GM11168 (cell line): ENCODE measurements around the gene ZC3H11A.
"Not testable (repeated sequence)": the region's sequence is repeated elsewhere in the genome, so short reads cannot be mapped to it uniquely, and the experiment has no call there.

Experiments used
- in situ Hi-C: fragments of 300-500 bp; cut with MboI; formaldehyde crosslinking; loops from one replicate; pipeline ENCODE4 v1.12.0; 2022; ENCODE audit warnings: low sequenced_read_pairs; ENCODE audit not compliant: unreplicated experiment

The ZC3H11A gene

DNA sequence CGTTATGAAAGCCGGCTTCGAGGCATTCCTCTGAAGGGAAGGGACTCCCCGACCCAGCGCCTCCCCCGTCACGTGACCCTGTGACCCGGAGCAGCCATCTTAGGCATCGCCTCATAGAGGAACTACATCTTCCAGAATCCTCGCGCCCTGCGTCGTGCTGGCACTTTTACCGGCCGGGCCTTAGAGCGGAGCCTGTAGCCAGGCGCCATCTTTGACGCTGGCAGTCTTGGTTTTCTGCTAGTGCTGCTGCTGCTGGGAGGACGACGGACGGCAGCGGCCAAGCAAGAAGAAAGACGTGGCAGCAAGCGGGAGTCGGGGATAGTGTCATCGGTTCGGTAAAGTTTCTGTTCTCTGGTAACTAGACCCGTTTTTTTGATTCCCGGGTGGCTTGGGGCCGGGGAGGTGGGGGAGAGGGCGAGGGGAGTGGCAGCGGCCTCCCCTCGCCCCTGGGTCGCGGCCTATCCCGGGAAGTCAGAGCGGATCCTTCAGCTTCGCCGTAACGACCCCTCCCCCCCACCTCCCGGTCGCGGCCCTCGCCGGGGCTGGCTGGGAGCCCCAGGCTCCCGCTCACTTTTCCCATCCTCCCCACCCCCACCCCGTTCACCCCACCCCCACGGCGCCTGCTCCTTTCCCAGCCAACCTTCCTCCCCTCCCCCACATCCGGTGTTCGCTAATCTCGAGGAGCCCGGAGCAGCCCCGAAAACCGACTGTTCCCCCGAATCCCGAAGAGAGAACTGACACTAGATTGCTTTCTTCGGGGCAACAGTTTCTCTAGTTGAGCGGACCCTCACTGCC is at the start of gene ZC3H11A, which contains the start of gene ZBED6:
Gene ZC3H11A (plus strand): TSS at position 183 of the 795 bp plus-strand sequence. CDS start 21,448 bp downstream, outside the sequence.
Gene ZBED6 (plus strand): TSS at position 183 of the 795 bp plus-strand sequence. CDS start 1,900 bp downstream, outside the sequence.
- in situ Hi-C loops: no loop called here

DNA sequence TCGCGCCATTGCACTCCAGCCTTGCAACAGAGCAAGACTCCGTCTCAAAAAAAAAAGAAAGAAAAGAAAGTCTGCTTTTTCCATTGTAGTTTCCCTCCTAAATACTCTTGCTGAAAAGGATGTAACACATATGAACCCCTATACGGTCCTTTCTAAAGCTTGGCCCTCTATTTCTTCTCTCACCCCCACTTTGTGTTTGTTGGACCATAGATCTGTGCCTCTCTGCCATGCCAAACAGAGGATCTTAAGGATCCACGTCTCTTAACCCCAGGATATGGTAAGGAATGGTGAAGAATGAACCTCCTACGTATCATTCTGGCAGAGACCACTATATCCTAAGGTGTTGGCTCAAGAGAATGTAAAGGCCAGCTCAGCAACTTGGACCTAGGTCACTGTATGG is 49.1 kb upstream of the ZC3H11A start:
- in situ Hi-C loops: no loop called here

DNA sequence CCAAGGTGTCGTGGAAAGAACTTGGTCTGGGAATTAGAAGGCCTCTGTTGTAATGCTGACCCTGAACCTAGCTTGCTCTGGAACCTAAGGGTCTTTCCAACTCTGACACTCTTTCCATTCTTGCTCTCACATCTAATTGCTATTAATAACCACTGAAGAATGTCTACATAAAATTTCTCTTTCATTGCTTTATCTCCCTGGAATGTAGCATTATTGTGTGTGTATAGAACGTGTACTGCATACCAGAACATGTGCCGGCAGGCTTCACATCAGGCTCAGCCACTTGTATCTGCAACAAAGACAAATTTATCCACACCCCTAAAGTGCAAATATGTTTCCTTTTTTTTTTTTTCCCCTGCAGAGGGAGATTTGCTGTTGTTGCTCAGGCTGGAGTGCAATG is 44.4 kb upstream of the ZC3H11A start:
- in situ Hi-C loops: no loop called here

DNA sequence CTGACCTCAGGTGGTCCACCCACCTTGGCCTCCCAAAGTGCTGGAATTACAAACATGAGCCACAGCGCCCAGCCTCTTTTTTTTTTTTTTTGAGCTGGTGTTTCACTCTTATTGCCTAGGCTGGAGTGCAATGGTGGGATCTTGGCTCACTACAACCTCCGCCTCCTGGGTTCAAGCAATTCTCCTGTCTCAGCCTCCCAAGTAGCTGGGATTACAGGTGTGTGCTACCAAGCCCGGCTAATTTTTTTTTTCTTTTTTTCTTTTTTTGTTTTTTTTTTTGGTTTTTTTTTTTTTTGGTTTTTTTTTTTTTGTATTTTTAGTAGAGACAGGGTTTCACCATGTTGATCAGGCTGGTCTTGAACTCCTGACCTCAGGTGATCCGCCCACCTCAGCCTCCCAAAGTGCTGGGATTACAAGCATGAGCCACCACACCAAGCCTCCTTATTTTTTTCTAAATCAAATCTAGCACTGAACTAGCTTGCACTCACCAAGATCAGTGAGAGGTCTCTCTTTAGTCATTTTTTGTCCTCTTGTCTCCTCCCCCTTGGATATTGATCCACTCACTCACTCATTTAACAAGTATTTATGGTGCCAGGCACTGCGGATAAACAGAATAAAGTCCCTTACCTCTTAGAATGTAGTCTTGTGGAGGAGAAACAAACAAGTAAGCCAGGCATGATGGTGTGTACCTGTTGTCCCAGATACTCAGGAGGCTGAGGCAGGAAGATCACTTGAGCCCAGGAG is 43.6 kb upstream of the ZC3H11A start:
- in situ Hi-C loops: not testable (repeated sequence)

GRCh38 chr1:203754455-203754864 is 41.0 kb upstream of the ZC3H11A start:
- in situ Hi-C loops: no loop called here

DNA sequence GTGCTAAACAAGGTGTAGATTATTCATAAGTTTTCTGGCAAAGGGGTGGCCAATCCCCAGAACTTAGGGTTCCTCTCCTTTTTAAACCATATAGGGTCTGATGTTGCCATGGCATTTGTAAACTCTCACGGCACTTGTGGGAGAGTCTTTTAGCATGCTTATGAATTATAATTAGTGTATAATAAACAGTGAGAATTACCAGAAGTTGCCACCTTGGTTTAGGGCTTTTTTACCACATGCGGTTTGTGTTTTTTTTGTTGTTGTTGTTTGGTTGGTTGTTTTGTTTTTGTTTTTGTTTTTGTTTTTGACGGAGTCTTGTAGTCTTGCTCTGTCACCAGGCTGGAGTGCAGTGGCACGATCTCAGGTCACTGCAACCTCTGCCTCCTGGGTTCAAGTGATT is 39.4 kb upstream of the ZC3H11A start:
- in situ Hi-C loops: no loop called here

DNA sequence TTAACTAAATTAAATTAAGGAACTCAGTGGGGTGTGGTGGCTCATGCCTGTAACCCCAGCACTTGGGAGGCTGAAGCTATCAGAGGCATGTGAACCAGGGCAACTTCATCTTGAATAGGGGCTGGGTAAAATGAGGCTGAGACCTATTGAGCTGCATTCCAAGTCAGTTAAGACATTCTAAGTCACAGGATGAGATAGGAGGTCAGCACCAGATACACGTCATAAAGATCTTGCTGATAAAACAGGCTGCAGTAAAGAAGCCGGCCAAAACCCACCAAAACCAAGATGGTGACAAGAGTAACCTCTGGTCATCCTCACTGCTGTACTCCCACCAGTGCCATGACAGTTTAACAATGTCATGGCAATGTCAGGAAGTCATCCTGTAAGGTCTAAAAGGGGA is 36.7 kb upstream of the ZC3H11A start:
- in situ Hi-C loops: not testable (repeated sequence)

DNA sequence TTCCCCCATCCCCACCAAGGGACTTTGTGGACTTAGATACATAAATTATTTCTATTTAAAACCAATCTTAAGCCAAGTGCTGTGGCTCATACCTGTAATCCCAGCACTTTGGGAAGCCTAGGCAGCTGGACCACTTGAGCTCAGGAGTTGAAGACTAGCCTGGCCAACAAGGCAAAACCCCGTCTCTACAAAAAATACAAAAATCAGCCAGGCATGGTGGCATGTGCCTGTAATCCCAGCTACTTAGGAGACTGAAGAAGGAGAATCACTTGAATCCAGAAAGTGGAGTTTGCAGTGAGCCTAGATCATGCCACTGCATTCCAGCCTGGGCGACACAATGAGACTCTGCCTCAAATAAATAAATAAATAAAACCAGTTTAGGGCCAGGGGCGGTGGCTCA is 34.9 kb upstream of the ZC3H11A start:
- in situ Hi-C loops: no loop called here

- in situ Hi-C loops: not testable (repeated sequence)
Measured at GRCh38 chr1:203761958-203762357, 33.5 kb upstream of the ZC3H11A start.

DNA sequence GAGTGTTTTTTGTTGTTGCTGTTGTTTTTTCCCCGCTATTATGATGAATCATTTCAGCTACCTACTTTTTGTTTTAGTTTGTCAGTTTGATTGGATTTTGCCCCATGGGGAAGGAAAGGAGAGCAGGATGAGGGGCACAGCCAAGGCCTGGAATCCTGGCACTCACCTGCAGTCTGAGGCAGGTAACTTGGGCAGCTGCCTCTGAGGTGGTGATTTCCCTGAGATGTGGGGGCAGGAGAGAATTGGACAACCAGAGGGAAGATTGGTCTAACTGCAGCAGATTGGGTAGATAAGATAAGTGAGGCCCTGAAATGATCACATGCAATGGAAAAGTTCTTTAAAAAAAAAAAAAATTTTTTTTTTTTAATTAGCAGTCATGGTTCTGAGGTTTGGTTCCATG is 31.9 kb upstream of the ZC3H11A start:
- in situ Hi-C loops: no loop called here

GRCh38 chr1:203764105-203765028 is 31.1 kb upstream of the ZC3H11A start:
- in situ Hi-C loops: no loop called here

DNA sequence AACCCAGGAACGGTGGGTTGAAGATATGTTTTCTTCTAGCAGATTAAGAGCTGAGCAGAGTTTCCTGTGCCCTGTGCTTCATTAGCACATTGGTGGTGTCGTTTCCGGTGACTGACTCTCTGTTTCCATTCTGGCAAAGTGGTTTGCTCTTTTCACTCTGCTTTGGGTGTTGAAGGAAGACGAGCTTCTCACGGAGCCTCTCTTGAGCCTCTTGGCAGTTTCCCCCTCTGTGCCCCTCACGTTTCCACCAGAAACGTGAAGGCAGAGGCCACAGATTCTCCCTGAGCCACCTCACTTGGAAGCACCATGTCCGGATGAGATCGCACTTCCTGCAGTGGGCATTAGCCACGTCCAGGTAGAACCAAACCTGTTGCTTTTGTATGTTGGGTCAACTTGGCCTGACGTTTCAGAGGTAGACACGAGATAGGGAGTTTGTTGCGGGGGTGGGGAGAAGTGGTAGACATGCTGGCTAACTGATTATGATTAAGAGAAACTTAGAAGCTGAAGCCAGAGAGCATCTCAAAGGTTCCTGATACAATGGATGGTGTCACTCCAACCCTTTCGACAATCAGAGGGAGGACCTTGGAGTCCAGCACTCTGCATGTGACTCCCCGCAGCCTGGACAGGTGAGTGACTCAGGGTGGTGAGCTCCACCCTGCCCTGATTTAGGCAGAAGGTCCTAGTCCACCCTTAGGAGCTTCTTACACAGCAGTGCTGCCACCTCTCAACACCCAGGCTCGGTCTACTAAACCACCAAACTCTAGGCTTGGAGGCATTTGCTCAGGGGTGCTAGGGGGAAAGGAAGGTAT is 30.2 kb upstream of the ZC3H11A start, which contains the start of gene LAX1:
Gene LAX1 (plus strand): TSS at position 155 of the 809 bp plus-strand sequence. CDS start 383 bp downstream, at position 538.
- in situ Hi-C loops: no loop called here

DNA sequence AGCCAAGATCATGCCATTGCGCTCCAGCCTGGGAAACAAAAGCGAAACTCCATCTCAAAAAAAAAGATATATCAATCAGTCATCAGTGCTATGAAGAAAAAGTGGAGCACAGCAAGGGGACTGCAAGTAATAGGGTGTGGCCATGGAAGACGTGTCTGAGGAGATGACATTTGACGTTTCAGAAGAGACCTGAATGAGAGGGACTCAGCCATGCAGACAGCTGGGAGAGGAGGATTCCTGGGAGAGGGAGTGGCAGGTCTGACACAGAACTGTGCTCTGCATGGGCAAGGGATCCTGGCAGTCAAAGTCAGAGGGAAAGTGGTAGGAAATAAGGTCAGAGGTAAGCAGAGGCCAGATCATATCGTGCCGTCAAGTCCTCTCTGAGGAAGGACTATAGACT is 27.2 kb upstream of the ZC3H11A start:
- in situ Hi-C loops: no loop called here

DNA sequence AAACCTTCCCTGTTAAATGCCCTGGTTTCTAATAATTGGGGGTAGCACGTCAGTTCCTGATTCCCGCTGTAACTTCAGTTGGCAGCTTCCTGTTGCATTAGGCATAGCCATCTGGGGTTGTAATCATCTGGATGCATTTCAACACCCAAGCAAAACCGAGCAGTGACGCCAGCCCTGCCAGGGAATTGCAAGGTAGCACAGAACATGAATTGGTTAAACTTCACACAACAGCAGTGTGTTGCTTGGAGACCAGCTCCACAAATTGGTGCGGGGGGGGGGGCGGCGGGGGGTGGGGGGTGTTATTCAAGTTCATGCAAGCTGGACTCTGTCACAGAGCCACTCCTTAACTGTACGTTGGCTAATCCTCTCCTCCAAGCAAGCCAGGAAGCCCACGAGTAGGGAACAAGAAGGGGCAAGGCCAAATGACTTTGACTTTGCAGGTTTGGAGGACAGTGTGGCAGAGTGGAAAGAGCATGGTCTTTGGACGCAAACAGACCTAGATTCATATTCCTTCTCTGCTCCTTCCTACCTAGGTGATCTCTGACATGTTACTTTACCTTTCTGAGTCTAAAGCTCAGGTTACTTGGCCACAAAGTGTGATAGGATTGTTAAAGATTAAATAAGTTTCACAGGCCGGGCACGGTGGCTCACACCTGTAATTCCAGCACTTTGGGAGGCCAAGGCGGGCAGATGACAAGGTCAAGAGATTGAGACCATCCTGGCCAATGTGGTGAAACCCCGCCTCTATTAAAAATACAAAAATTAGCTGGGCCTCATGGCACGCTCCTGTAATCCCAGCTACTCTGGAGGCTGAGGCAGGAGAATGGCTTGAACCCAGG is 25.7 kb upstream of the ZC3H11A start:
- in situ Hi-C loops: no loop called here

DNA sequence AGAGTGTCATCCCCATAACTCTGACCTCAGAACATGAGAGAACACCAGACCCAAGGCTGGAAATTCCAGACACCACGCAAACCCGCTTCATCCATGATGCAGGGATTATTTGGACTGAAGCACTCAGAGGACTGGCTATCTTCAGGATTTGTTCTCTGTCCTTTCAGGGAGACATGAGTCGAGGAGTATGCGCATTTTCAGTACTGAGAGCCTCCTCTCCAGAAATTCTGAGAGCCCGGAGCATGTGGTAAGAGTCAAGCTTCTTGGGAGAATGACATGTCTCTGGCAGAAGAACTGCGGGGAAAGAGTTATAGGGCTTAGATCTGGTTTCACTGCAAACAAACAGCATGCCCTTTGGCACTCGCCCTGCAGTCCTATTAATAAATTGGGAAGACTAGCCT is 23.5 kb upstream of the ZC3H11A start:
- in situ Hi-C loops: no loop called here

DNA sequence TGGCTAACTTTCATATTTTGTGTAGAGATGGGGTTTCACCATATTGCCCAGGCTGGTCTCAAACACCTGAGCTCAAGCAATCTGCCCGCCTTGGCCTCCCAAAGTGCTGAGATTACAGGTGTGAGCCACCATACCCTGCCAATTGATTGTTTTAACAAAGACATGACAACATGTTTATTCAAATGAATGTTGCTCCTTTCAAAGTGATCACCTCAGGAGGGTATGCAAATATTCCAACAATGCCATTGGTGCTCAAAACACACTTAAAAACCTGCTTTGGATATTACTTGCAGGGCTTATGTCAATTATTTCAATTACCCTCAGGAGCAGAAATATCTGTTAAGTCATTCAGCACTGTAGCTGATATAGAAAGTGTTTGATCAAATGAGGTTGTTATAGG is 22.6 kb upstream of the ZC3H11A start:
- in situ Hi-C loops: no loop called here

- in situ Hi-C loops: no loop called here
Measured at GRCh38 chr1:203776636-203777035, 18.8 kb upstream of the ZC3H11A start.

DNA sequence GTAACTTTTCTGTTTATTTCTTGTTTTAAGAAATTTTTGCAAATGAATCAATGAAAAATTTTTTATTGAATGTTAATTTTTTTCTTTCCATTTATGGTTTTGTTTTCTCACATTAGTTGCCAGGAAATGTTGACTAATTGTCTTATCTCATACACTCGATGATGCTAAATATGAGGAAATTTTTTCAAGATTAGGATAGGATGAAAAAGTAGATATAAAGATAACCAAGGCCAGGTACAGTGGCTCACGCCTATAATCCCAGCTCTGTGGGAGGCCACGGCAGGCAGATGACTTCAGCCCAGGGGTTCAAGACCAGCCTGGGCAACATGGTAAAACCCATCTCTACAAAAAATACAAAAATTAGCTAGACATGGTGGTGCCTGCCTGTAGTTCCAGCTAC is 17.8 kb upstream of the ZC3H11A start:
- in situ Hi-C loops: no loop called here

DNA sequence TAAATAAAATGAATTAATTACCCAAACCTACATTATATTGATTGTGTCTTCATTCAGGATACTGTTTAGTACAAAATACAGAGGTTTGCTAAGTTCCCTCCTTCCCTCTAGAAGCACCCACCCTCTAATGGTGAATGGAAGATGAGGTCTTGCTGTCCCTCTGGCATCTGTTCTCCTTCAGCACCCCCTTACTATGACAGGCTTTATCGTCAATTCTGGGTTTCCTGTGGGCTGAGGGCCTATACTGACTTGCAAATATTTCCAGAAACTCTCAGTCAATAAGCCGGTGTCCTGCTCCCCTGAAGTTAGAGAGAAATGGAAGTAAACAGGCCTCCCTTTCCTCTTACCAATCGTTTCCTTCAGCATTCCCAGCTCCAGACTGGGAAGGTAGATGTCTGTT is 17.3 kb upstream of the ZC3H11A start:
- in situ Hi-C loops: no loop called here
